NCI-H2081 treated with DMSO at 0.1 percent for 48 hours (cell line): ENCODE results near the gene LPAR2.

Experiments used
- DNase-seq: peaks from one replicate; lab custom pipeline; 2025; lab: John Stamatoyannopoulos, UW

LPAR2 gene

GRCh38 chr19:19653597-19654147 lies 25.7 kb upstream of the LPAR2 start:
- DNase-seq: no peak

DNA sequence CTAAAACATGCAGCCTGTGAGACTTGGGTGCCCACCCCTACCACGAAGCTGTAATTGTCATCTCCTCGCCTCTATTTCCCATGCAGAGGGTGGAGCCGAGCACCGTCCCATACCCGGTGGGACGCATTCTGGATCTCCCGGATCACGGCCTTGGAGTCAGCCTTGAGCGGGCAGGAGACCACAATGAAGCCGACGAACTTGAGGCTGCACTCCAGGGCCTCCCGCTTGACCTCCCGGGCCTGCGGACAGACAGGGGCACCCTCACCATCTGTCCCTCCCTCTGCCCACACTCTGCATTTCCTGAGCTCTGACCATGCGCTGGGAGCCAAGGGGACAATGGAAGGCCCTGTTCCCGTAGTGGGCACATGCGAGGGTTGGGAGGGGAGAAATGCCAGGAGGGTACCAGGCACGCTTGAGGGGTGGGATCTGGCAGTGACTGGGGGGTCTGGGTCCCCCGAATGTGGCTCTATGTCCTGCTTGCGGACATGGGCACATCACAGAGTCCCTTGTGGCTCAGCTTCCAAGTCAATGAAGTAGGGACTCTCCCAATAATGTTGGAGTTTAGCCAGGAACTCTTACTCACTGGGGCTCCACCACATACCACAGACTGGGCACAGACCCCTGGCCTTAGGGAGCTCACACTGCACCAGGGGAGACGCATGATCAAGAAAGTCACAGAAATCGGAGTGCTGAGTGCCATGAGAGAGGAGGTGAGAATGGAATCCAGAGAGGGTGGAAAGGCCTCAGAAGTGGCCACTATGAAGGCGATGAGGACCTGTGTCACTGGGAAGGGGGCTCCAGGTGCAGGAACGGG lies 24.7 kb upstream of the LPAR2 start:
- no peak for DNase-seq

GRCh38 chr19:19651076-19651475 lies 23.1 kb upstream of the LPAR2 start:
- DNase-seq: no peak

DNA sequence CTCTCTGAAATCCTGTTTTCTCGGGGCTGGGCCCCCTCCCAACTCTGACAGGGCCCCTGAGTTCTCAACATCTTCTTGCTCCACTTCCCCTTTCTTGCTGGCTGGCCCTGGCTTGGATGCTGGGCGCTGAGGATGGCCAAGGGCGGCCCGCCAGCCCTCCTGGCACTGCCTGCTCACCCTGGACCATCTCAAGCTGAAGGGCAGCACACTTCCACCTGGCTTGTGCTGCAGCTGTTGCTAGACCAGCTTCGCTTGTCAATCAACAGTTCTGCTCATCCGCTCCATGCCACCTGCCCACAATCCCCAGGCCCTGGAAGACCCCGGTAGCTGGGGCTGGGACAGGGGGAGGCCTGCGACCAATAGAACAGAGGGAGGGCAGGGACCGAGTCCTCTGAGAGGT lies 22.3 kb upstream of the LPAR2 start:
- no peak for DNase-seq

DNA sequence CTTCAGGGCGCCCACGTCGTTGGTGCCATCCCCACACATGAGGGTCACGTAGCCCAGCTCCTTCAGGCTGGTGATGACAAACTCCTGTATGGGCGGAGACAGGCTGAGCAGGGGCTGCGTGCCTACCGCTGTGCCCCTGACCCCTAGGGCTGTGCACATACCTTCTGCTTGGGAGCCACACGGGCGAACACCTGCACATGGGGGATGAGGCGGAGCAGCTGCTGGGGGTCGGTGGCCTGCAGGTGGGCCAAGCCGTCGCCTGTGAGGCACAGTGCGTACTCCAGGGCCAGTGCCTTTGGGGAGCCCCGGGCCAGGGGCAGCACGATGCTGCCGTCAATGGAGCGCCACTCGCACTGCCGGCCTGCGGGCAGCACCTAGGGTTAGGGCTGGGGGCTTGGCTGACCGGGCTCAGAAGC lies 21.6 kb upstream of the LPAR2 start:
- DNase-seq: no peak

DNA sequence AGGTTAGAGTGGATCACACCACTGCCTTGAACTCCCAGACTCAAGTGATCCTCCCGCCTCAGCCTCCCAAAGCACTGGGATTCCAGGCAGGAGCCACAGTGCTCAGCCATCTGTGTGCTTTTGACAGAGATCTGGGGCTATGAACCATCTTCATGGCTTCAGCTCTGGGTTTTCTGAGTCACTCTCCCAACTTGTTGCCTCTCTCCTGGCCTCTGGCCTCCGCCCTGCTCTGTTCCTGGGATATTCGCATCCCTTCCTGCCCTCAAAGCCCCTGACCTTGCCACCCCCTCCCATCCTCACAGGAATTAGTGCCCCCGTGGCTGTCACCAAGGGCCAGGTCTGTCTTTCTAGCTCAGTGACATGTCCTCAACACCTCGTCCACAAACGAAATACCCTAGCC lies 21.1 kb upstream of the LPAR2 start:
- no peak for DNase-seq

DNA sequence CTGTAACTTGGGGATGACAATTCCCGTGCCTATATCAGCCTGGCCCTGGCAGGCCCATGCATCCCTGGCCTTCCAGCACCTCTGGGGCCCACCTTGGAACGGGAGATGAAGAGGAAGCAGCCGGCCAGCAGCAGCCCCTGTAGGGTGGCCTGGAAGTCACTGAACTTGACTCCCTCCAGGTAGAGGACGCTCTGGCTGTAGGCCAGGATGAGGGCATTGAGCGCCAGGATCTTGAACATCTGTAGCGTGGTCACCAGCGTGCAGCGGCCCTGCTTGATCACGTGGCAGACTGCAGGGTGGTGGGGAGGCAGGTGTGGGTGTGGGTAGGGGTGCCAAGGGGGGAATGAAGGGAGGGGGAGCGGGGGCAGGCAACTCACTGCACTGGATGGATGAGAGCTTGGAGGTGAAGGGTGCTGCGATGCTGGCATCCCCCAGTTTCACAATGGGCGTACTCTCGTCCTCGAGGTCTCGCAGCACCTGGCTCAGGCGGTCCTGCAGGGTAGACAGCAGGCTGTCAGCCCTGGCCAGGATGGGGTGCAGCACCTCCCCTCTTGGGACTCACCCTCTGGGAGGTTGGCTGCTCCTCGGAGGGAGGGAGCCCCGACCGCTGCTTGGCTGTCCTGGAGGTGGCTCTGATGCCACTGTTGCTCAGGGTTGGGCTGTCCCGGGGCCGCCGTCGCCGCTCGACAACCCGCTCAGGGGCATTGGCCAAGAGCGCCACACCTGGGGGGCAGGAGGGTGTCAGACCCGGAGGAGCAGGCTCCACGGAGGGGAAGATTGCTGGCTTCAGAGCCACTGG lies 19.2 kb upstream of the LPAR2 start:
- DNase-seq: no peak

DNA sequence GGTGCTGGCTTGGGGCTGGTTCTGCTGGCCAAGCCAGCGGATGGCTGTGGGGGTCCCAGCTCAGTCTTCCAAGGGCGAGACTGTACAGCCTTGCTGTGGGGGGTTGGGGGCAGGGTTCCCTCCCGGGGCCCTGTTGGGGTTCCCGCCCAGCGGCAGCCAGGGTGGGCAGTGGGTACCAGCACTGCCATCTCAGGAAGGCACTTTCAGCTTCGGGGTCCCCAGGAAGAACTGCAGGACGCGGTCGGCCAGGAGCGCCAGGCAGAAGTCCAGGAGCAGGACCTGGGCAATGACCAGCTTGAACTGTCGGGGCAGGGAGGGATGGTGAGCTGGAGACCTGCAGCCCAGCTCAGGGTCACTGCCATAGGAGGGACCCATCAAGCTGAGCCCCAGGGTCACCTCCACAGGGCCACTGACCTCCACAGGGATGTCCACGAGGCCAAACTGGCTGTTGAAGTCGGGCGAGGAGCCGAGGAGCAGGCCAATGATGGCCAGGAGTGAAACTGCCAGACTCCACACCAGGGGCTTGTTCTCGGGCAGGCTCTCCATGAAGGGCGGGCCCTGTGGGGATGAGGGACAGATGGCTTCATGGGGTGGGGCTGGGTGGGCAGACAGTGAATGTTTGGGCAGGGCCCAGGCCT lies 17.3 kb upstream of the LPAR2 start:
- DNase-seq: no peak

GRCh38 chr19:19644054-19644388 lies 16.0 kb upstream of the LPAR2 start:
- DNase-seq: no peak

DNA sequence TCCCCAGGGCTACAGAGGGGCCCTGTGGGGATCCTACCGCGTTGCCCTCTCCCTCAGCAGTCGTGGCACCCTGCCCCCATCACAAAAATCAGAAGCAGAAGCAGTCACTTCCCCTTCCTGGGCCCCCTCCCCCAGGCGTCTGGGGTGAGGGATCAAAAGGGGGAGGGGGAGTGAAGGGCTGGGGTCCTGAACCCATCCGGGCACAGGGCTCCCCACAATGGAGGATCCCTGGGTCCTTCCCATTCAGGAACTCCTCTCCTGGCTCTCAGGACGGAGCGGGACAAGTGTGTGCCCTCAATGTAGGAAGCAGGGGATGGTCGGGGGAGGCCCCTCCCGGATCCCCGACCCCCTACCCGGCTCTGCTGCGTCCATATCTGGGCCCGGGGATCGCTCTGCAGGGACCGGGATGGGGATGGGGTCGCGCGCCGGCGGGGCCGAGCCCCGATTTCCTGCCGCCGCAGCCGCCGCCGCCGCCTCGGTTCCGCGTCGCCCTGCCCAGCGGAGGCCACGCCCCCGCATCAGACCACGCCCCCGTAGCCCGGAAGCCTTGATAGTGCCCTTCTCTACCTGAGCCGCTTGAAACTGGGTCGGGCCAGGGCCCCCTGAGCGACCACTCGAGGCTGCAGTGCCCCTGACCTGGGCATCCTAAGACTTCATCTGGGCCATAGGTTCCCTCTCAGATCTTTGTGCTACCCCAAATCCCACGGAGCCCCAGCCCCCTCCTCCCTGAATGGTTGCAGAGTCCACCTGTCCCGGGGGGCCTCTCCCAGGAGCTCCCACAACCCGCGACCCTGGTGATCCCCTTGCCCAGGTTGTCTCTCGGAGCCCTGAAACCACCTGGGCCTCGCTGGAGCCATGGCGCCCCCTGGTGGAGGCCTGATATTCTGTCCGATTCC lies 15.4 kb upstream of the LPAR2 start, which contains the start of gene GMIP:
TSS of gene GMIP (minus strand) at position 500 of the 896 bp plus-strand sequence. CDS start at position 372, 128 bp downstream.
- DNase-seq: no peak

DNA sequence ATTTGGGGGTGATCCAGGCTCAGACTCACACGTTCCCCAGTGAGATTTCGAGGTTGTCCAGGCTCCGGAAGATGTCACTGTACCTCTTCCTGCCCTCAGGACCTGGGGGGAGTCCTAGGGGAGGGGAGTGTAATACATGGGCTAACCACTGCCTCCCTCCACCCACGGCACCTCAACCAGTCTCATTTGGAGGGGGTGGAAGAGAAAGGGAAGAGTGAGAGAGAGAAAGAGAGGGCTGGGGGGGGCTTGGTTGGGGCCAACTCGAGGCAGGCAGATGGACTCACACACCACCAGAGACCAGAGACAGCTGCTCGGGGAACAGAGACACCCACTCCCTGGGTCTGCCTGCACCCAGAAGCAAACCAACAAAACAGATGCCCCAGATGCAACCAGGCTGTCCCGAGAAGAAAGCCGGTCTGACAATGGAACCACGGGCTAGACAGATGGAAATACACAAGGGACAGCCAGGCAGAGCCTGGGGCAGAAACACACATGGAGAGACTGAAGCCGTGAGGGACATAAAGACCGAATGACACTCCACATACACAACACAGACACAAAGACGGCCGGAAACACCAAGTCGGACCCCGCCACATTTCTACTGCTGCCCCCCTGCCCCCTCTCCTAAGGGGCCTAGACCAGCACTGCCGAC lies 14.6 kb upstream of the LPAR2 start:
- DNase-seq: no peak

- DNase-seq: no peak
These were observed 9.7 kb upstream of the LPAR2 start for GRCh38 chr19:19637523-19638251.

- no peak for DNase-seq
These were observed 9.1 kb upstream of the LPAR2 start for GRCh38 chr19:19637186-19637522.

DNA sequence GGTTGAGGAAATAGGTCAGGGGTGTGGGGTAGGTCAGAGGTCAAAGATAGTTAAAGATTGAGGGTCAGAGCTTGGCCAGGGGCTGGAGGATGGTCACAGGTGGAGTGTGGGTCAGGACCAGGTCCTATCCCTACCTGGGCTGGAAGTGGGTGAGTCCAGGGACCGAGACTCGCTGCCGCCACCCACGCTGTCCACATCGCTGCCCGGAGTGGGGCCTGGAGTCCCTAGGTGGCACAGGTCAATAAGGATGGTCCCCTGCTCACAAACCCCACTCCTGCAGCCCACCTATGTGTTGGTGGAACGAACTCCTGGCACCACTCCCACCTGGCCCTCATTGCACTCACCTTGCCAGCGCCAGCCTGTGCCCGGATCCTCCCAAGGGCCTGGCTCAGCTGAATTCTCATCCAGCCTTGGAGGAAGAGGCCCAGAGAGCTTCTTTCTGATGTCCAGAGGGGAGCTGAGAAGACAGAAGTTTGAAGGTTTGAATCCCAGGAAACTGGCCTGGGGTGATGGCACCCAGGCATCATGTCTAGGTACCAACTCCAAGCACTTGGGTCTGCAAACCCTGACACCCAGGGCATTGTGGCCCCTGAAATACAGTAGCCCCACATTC lies 8.7 kb upstream of the LPAR2 start:
- no peak for DNase-seq

GRCh38 chr19:19635313-19635702 lies 7.3 kb upstream of the LPAR2 start:
- no peak for DNase-seq

DNA sequence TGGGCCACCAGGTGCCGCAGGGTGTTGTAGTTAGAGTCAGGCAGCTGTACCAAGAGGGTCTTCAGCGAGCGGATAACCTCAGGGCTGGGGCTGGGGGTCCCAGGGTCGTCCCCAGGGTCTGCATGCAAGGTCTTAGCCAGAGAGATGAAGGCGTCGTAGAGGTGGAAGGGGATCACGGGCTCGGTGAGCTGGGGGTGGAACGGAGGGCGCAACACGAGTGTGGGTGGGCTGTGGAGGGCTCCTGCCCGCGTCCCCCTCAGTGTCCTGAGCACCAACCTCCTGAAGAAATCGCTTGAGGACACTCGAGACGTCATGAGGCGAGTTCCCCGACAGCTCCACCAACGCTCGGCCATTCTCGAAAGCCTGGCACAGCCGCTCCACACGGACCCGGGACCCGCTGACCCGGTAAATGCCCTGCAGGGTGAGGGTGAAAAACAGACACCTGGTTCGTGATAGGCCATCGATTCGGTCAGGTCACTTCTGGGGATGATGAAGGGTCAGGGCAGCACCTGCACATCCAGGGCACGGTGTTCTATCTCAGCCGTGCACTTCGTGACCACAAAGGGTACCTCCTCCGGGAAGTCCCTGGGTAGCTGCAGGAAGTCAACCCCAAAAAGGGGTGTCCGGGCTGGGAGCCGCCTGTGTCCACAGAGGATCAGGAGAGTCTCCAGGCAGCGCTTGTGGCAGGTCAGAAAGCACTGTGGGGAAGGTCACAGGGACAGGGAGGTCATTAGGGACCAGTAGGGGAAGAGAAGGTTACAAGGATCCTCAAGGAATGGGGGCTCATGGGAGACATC lies 6.7 kb upstream of the LPAR2 start:
- DNase-seq: no peak

GRCh38 chr19:19633711-19634515 lies 5.9 kb upstream of the LPAR2 start:
- no peak for DNase-seq

GRCh38 chr19:19632661-19633060 lies 4.6 kb upstream of the LPAR2 start:
- no peak for DNase-seq
